ENCODE results near the gene CHRNA3. TPM values are rescaled to one million over a fixed set of nuclear protein-coding genes. Genes with fewer than 3 reads are reported as not detected.

Gene CHRNA3
- total RNA-seq, 2 donors from 2014 or later = not detected

DNA sequence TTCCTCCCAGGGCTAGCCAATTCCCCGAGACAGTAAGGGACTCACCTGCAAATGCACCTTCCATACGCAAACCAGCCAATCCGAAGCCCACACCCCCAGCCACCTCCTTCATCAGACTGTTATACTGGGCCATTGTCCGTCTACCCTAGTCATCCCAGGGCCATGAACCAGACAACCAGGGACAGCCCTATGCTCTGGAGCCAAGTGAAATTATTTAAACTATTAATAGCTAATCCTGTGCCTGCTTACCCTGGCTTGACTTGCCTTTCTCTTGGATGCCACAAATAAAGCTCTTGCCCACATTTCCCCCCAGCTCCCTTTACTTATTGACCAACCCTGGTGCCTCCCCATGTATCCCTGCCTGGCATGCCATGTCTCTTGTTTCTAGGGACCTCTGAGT lies 24.2 kb upstream of the CHRNA3 start:
- Mint-ChIP-seq H3K9me3 (no peaks in the 10 kb centered on the region), H3K27ac (no peak overlapping the region), H3K4me1 (ENCODE audit: low read depth in 2 of 2) (peaks cover 0 to 3% of the 10 kb centered on the region in 2 donors), H3K4me3 (no peak overlapping the region), H3K27me3 (peaks cover 3 to 5% of the 10 kb centered on the region in 2 donors), H3K36me3 (no peaks in the 10 kb centered on the region)
- no peak for ATAC-seq
- no peak for DNase-seq (ENCODE audit: low spot score)

DNA sequence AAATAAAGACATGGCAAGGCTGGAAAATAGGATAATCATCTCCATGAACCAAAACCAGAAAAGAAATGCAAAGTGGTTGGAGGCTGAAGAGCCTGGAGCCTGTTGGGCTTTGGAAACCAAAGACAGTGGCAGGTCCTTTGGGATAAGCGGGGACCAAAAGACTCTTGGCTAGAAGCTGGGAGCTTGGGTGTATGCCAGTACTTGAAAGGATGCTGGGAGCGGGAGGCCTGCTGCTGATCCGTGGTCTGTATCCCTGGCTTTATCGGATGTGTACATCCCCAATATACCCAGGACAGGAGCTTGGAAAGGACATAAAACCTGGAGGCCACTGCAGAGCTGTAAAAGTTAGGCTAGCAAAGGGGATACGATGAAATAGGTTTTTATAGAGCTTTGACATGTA lies 21.5 kb upstream of the CHRNA3 start:
- H3K27me3 Mint-ChIP-seq = peaks cover 3 to 5% of the 10 kb centered on the region in 2 donors
- H3K4me1 Mint-ChIP-seq (ENCODE audit: low read depth in 2 of 2) = peaks cover 0 to 3% of the 10 kb centered on the region in 2 donors
- ATAC-seq (peak in 1 of 2 donors; percentile 21), DNase-seq (ENCODE audit: low spot score) (no peak)
- H3K9me3 Mint-ChIP-seq = no peaks in the 10 kb centered on the region
- no peak overlapping the region for H3K27ac Mint-ChIP-seq
- H3K4me3 Mint-ChIP-seq = peak overlapping the region; percentile 34
- no peaks in the 10 kb centered on the region for H3K36me3 Mint-ChIP-seq

DNA sequence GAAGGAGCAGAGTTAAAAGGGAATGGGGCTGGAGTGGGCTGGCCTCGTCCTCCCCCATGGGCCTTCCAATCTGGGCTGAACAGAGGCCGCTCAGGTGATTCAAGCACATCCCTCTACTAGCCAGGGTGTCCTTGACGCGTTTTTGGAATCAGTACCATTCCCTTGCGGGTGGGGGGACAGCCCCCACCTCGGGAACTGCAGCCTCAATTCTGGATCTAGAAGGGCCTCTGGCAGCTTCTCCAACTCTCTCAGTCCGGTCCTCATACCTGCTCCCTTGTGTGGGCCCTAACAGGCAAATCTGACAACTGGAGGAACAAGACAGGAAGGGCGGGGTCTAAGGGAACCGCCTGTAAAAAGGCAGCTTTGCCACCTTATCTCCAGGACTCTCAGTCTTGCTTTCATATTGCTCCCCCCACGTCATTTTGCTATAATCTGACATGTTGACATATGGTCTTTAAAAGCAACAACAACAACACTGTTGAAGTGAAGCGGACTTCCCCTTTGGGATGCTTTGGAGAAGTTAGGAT lies 21.0 kb upstream of the CHRNA3 start:
- ATAC-seq (no peak), DNase-seq (ENCODE audit: low spot score) (no peak)
- no peak overlapping the region for H3K27ac Mint-ChIP-seq

DNA sequence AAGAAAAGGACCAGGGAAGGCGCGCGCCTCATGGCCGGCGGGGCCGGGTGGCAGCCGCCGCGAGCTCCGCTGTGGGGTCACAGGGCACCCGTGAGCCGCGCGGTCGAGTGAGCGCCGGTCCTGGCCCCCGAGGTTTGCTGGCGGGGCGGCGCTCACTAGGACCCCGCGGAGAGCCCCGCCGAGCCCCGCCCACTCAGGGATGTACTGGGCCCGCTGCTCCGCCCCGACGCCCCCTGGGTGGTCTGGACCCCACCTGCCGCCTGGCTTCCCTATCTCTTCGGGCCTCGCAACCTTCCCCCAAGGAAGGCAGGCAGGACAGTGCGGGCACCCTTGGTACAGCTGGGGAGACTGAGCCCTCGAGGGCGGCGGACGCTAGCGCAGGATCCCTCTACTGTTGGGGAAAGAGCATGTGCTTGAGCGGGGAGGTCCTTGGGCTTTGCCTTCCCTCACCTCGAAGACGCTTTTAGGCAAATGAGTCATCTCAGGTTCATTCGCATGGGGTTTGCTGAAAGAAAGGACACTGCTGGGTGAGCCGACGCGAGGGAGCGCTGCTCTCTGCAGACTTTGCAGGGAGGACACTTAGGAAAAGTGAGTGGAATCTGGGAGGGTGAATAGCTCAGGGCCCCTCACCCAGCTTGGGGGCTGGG lies 20.4 kb upstream of the CHRNA3 start, which contains the start of gene CHRNB4:
CHRNB4 (minus strand) TSS at position 109 of the 647 bp plus-strand sequence; CDS start at position 32, 77 bp downstream.
- H3K27me3 Mint-ChIP-seq = peaks cover 5 to 6% of the 10 kb centered on the region in 2 donors
- DNase-seq (ENCODE audit: low spot score) = no peak
- ATAC-seq = peak; percentile 48 to 62
- no peaks in the 10 kb centered on the region for H3K9me3 Mint-ChIP-seq
- peaks cover 0 to 3% of the 10 kb centered on the region in 2 donors for H3K4me1 Mint-ChIP-seq (ENCODE audit: low read depth in 2 of 2)
- H3K27ac Mint-ChIP-seq = no peak within 1 kb of the TSS
- peak within 1 kb of the TSS; percentile 34 for H3K4me3 Mint-ChIP-seq
- no peaks in the 10 kb centered on the region for H3K36me3 Mint-ChIP-seq

More for the DNA sequence above, 21.0 kb upstream of the CHRNA3 start:
- peaks cover 3 to 5% of the 10 kb centered on the region in 2 donors for H3K27me3 Mint-ChIP-seq
- no peaks in the 10 kb centered on the region for H3K9me3 Mint-ChIP-seq
- peak overlapping the region; percentile 34 for H3K4me3 Mint-ChIP-seq
- H3K4me1 Mint-ChIP-seq (ENCODE audit: low read depth in 2 of 2) = peaks cover 0 to 3% of the 10 kb centered on the region in 2 donors
- H3K36me3 Mint-ChIP-seq = no peaks in the 10 kb centered on the region

DNA sequence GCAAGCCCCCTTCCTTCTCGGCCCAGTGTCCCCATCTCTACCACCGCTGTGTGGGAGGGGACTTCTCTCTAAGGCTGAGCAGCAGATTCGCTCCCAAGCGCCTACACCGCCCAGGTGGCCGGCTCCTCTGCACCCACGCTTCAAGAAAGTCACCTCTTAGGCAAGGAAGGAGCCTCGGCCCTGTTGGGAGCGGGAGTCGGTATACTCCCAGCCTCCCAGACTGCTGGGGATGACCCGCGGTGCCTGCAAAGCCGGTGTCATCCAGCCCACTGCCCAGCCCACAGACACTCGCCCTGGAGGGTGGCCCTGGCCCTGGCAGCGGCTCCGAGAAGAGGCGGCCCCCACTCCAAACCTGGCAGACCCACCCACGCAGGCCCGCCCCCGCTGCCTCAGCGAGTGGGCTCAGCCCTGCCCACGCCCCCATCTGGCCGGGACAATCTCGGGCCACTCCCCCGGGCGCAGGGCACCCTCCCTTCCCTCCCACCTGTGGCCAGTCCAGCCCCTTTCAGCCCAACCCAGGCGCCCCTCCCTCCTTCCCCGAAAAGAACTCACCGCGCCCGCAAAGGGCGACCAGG lies 19.8 kb upstream of the CHRNA3 start:
- DNase-seq (ENCODE audit: low spot score) (no peak), ATAC-seq (peak; percentile 11 to 34)
- H3K27me3 Mint-ChIP-seq = peaks cover 5 to 7% of the 10 kb centered on the region in 2 donors
- no peak overlapping the region for H3K27ac Mint-ChIP-seq
- H3K4me3 Mint-ChIP-seq = no peak overlapping the region
- peaks cover 0 to 3% of the 10 kb centered on the region in 2 donors for H3K4me1 Mint-ChIP-seq (ENCODE audit: low read depth in 2 of 2)
- H3K36me3 Mint-ChIP-seq = no peaks in the 10 kb centered on the region
- H3K9me3 Mint-ChIP-seq = no peaks in the 10 kb centered on the region

DNA sequence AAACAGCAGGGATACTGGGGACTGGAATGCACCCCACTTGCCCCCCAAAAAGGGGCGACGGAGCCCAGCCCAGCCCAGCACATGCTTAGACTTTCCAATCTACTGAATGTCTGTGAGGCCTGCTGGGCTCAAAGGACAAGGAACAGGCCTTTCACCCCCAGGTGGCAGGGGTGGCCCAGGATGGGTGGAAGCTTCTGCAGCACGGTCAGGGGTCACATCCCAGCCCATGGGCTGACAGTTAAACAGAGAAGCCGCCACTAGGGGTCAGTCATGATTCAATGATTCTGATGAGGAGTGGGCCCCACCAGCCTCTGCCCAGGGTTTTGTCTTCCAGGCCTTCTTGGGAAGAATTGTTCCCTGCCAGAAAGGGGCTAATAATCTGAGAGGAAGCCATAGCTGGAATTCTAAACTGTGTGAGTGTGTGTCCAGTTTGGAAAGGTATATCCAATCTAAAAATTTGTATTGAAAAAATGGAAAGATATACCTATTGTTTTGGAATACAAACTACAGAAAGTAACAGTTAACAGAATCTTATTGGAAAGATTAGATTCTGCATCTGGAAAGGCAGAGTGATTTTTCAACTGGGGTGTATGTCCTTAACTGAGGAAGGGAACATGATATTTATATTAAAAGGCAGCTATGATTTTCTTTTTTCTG lies 18.0 kb upstream of the CHRNA3 start:
- ATAC-seq = no peak
- peaks cover 0 to 3% of the 10 kb centered on the region in 2 donors for H3K4me1 Mint-ChIP-seq (ENCODE audit: low read depth in 2 of 2)
- no peaks in the 10 kb centered on the region for H3K36me3 Mint-ChIP-seq
- no peaks in the 10 kb centered on the region for H3K9me3 Mint-ChIP-seq
- peaks cover 5 to 7% of the 10 kb centered on the region in 2 donors for H3K27me3 Mint-ChIP-seq
- H3K4me3 Mint-ChIP-seq = no peak overlapping the region
- no peak for DNase-seq (ENCODE audit: low spot score)
- no peak overlapping the region for H3K27ac Mint-ChIP-seq

DNA sequence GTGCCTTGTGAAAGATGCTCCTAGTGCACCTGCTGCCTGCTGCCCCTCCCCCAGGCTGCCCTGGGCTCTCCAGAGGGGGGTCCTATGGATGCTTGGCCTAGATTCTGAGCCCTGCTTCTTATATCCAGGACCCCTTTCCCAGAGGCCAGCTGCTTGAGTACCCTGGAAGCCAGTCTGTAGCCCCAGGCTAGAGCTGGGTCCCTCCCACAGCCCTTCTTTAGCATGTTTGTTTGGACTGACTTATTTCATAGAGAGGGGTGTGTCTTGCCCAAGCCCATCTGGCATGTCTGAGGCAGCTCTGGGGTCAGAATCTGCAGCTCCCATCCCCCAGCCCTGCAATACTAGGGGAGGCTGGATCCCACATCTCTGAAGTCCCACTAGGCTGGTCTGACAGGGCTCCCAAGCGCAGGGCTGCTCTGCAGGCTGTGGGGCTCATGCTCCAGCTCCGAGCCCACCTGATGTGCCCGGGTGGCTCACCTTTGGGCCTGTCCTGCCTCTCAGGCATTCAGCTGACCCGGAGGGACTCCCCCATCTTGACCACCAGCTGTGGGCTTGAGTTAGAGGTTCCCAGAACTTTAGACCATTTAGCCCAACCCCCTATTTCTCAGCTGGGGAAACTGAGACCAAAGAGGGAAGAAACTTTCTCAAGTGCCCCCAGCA lies 17.1 kb upstream of the CHRNA3 start:
- Mint-ChIP-seq H3K9me3 (no peaks in the 10 kb centered on the region), H3K27ac (no peak overlapping the region), H3K36me3 (no peaks in the 10 kb centered on the region), H3K4me1 (ENCODE audit: low read depth in 2 of 2) (peaks cover 0 to 3% of the 10 kb centered on the region in 2 donors), H3K27me3 (peaks cover 8 to 12% of the 10 kb centered on the region in 2 donors), H3K4me3 (no peak overlapping the region)
- ATAC-seq = no peak
- no peak for DNase-seq (ENCODE audit: low spot score)

DNA sequence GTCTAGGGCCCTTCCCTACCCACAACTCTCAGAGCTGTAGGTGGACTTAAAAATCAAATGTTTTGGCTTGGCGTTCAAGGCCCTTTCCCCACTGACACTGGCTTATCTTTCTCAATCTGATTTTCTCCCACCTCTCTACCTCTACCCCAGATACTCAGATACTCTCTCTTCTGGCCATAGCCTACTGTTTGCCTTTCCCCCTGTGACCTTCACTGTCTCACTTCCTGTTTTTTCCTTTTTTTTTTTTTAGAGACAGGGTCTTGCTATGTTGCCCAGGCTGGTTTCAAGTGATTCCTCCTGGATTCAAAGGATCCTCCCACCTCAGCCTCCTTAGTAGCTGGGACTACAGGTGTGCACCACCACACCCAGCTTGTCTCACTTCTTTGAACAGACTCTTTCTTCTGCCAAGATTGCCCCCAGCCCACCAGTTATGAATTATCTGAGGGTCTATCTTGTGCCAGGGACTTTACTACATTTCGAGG lies 15.6 kb upstream of the CHRNA3 start:
- no peaks in the 10 kb centered on the region for H3K9me3 Mint-ChIP-seq
- H3K4me1 Mint-ChIP-seq (ENCODE audit: low read depth in 2 of 2) = peaks cover 0 to 2% of the 10 kb centered on the region in 2 donors
- no peak overlapping the region for H3K4me3 Mint-ChIP-seq
- H3K27me3 Mint-ChIP-seq = peaks cover 9 to 10% of the 10 kb centered on the region in 2 donors
- ATAC-seq (no peak), DNase-seq (ENCODE audit: low spot score) (no peak)
- no peaks in the 10 kb centered on the region for H3K36me3 Mint-ChIP-seq
- H3K27ac Mint-ChIP-seq = no peak overlapping the region

DNA sequence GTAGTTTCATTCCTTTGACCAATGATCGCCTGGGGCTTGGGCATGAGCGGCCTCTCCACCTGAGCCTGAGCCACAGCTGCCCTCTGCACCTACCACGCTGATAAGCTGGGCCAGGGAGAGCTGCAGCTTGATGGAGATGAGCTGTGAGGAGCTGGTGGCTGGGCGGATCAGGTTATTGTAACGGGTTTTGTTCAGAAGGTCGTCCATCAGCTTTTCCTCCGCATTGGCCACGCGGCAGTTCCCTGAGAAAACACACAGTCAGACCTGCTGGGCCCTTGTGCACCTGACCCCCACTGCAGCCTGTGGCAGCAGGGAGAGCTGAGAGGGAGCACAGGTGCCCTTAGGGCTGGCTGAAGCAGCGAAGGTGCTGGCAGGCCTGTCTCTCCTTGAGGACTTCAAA lies 14.6 kb upstream of the CHRNA3 start:
- ATAC-seq (no peak), DNase-seq (ENCODE audit: low spot score) (no peak)
- Mint-ChIP-seq H3K9me3 (no peaks in the 10 kb centered on the region), H3K27ac (no peak overlapping the region), H3K36me3 (no peaks in the 10 kb centered on the region), H3K27me3 (peaks cover 6 to 10% of the 10 kb centered on the region in 2 donors), H3K4me3 (no peak overlapping the region), H3K4me1 (ENCODE audit: low read depth in 2 of 2) (no peaks in the 10 kb centered on the region)

DNA sequence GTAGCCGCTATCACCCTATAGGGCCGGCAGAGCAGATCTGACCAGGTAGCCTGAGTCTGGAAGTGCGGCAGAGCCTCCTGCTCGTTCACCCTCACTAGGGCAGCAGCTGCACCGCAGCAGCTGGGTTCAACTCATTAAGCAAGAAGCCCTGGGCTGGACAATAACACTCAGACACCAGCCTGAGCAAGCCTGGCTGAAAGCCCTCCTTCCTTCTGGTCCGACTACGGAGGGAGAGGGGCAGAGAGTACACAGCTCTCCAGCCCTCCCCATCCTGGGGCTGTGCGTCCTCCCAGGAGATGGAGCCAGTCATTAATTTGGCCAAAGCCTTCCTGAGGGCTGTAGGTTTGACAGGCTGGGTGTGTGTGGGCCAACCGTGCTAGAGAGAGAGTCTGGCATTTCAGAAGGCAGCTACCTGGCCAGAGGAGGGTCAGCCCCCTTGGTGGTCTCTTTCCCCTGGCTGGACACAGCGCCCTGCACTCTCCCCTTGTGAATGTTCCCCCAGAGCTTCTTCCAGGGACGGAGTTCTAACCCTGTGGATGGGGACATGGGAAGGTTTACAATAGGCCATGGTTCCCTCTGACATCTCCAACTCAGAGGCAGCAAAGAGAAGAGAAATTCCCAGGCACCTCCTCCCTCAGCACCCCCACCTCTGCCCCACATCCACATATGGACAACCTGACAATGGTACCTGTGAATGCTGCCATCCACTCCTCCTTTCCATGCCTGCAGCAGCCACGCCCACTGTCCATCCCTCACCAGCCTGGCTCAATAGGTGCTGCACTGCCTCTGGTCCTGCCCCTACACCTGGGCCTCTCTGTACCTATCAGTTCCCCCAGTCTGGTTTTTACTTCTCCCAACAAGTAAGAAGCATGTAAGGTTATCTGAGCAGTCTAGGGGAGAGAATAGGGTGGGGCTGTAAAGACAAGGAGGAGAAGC lies 13.7 kb upstream of the CHRNA3 start:
- no peak overlapping the region for H3K27ac Mint-ChIP-seq
- DNase-seq (ENCODE audit: low spot score) (no peak), ATAC-seq (no peak)
- peaks cover 6 to 10% of the 10 kb centered on the region in 2 donors for H3K27me3 Mint-ChIP-seq
- no peaks in the 10 kb centered on the region for H3K36me3 Mint-ChIP-seq
- H3K4me1 Mint-ChIP-seq (ENCODE audit: low read depth in 2 of 2) = no peaks in the 10 kb centered on the region
- no peak overlapping the region for H3K4me3 Mint-ChIP-seq
- no peaks in the 10 kb centered on the region for H3K9me3 Mint-ChIP-seq

DNA sequence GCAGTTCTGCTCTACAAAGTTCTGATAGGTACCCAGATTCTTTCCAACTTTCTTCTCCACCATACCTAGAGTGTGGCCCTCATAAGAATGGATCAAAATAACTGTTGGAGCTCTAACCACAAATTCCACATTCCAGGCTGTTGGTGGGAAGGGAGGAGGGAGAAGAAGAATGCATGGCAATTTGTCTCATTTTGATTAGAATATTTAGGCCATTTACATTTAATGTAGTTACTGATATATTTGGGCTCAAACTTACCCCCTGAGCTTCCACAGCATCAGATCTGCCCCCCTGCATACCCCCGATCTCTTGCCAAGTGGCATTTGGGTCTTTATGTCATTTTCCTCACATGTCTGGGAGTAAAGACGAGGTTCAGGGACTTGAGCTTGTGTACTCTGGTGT lies 12.6 kb upstream of the CHRNA3 start:
- Mint-ChIP-seq H3K27me3 (peaks cover 15 to 21% of the 10 kb centered on the region in 2 donors), H3K9me3 (no peaks in the 10 kb centered on the region), H3K4me3 (no peak overlapping the region), H3K36me3 (no peaks in the 10 kb centered on the region), H3K4me1 (ENCODE audit: low read depth in 2 of 2) (no peaks in the 10 kb centered on the region), H3K27ac (no peak overlapping the region)
- no peak for DNase-seq (ENCODE audit: low spot score)
- no peak for ATAC-seq

DNA sequence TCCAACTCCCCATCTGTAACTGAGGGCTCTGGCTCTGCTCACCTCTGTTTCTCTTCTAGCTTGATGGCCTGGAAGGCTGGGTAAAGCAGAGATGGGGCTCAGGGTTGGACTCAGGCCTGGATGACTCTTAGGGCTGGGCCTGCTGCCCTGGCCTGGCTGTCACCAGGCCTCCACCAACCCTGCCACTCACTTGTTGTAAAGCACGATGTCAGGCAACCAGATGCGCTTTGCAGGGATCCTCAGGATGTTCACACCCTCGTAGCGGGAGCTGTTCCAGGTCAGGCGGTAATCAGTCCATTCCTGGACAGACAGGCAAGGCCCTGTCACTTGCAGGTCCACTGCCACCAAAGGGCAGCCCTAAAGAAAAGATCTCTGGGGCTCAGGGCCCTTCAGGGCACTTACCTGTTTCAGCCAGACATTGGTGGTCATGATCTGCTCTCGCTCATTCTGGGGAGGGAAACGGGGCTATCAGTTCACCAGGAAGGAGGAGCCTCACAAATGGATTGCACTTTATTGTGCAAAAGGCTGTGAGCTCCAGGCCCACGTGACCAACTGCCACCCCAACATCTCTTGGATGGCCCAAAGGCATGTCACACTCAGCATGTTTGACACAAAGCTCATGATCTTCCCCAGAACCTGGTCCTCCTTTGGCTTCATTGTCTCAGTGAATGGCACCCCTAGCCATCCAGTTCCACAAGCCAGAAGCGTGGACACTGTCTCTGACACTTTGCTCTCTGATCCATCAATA lies 10.3 kb upstream of the CHRNA3 start:
- DNase-seq (ENCODE audit: low spot score) = no peak
- no peak for ATAC-seq
- Mint-ChIP-seq H3K4me1 (ENCODE audit: low read depth in 2 of 2) (no peaks in the 10 kb centered on the region), H3K27ac (no peak overlapping the region), H3K27me3 (peaks cover 15 to 36% of the 10 kb centered on the region in 2 donors), H3K9me3 (no peaks in the 10 kb centered on the region), H3K4me3 (no peak overlapping the region), H3K36me3 (no peaks in the 10 kb centered on the region)
